Measurements from ENCODE around the gene GOLIM4. TPM values are rescaled to one million over a fixed set of nuclear protein-coding genes. Genes with fewer than 3 reads are reported as not detected.
A peak's percentile ranks its signal among the peaks of the same experiment; 100 is the strongest.

Gene GOLIM4
- total and polyA plus RNA-seq, 2 of the 13 experiments (the other 11 are each of a cell fraction or from before 2014, with no cell fraction given), result 10.9 to 47.7 TPM

- peak overlapping the region; percentile 64 for H3K9ac ChIP-seq (ENCODE audit: insufficient read depth, low read depth, low read length)
- peaks cover 35% of the 10 kb centered on the region for H3K79me2 ChIP-seq (ENCODE audit: insufficient read depth, low read length)
- in situ Hi-C loops (cut with HindIII; ENCODE audit: extremely low pct_ligation_motif_present, low pct_unique_long_range_greater_than_20kb) (no loop called here), intact Hi-C loops (cut with micrococcal nuclease; ENCODE audit: unreplicated experiment) (loop anchor here (1.0 to 10.0 kb wide), 3 partner anchors 22 to 361 kb away; partner anchors contain the start of genes PDCD10 and SERPINI1)
- TSS peak; percentile 60 for BruUV-seq (replicated peaks)
- no peaks in the 10 kb centered on the region for H3K9me3 ChIP-seq (ENCODE audit: low read length)
- POLR2A ChIA-PET, result interaction anchor here (0.7 to 3.5 kb wide), 3 partner anchors 9 to 23 kb away, joined by 3 to 17 read pairs (median 3); no protein-coding TSS in a partner anchor
- ATAC-seq, result peak; percentile 61
- peak overlapping the region; percentile 74 for H3K27ac ChIP-seq (ENCODE audit: extremely low read length, insufficient read depth, low read length)
- peak overlapping the region; percentile 97 for H3K4me2 ChIP-seq (ENCODE audit: low read depth, low read length)
- H3K36me3 ChIP-seq (replicated peaks in 1 of 2; ENCODE audit: control insufficient read depth in 1 of 2, insufficient read depth in 2 of 2, low read length in 2 of 2), result no peaks in the 10 kb centered on the region
- no peak for FAIRE-seq
- no peaks in the 10 kb centered on the region; the same call in 1 of the 2 replicates for H4K20me1 ChIP-seq (ENCODE audit: insufficient read depth, low read length)
- H3K4me1 ChIP-seq (ENCODE audit: insufficient read depth, low read length), result peaks cover 36% of the 10 kb centered on the region
- H3K4me3 ChIP-seq (replicated peaks in 1 of 3; ENCODE audit: insufficient read depth in 1 of 3, low read depth in 2 of 3, low read length in 3 of 3), result peak overlapping the region; percentile 55 to 77 (median 77)
- CTCF ChIA-PET (ENCODE audit: low intra/inter-chr PET ratio, low total read pairs), result interaction anchor here (1.5 kb wide), 1 partner anchor 49 kb away, joined by 7 read pairs; no protein-coding TSS in a partner anchor
- peak; percentile 87 for DNase-seq (ENCODE audit: low spot score)
- H3K27me3 ChIP-seq (ENCODE audit: control insufficient read depth in 1 of 2, insufficient read depth in 2 of 2, low read length in 2 of 2), result no peaks in the 10 kb centered on the region; a peak in 1 of 5 replicates
- peak overlapping the region; percentile 90 for H2AFZ ChIP-seq (ENCODE audit: low read length)
- WGBS (ENCODE audit: low lambda C conversion rate), result 0% methylated on average over 16 of the region's 17 CpGs
- TF ChIP-seq ZNF275 (CRISPR knock-in tag; IDR thresholded peaks at IDR 0.05; ENCODE audit: borderline replicate concordance) (peak; percentile 45; the same call in 1 of the 2 replicates), YEATS4 (CRISPR knock-in tag; IDR thresholded peaks at IDR 0.05; ENCODE audit: borderline replicate concordance) (no peak; the same call in none of the 2 replicates), MNT (IDR thresholded peaks at IDR 0.05) (peak; percentile 94), ZNF7 (CRISPR knock-in tag; IDR thresholded peaks at IDR 0.05) (0 out of 2 replicates have a peak, but pooled peaks have one; percentile 32), ZNF607 (CRISPR knock-in tag; IDR thresholded peaks at IDR 0.05; ENCODE audit: borderline replicate concordance) (peak; percentile 63; the same call in 1 of the 2 replicates), ZNF276 (CRISPR knock-in tag; IDR thresholded peaks at IDR 0.05; ENCODE audit: low read depth) (no peak), ZSCAN31 (CRISPR knock-in tag; IDR thresholded peaks at IDR 0.05; ENCODE audit: low read depth) (peak; percentile 32), ZNF224 (CRISPR knock-in tag; IDR thresholded peaks at IDR 0.05) (0 out of 2 replicates have a peak, but pooled peaks have one; percentile 54), POLR2AphosphoS5 (IDR thresholded peaks at IDR 0.05; ENCODE audit: low read depth, low read length) (peak; percentile 28; the same call in 1 of the 2 replicates), BRF2 (CRISPR knock-in tag; IDR thresholded peaks at IDR 0.05) (peak; percentile 41; the same call in 1 of the 2 replicates), RFX1 (IDR thresholded peaks at IDR 0.05) (no peak), ESRRA (CRISPR knock-in tag; IDR thresholded peaks at IDR 0.05; ENCODE audit: low read depth) (0 out of 2 replicates have a peak, but pooled peaks have one; percentile 56), NFKB2 (CRISPR knock-in tag; IDR thresholded peaks at IDR 0.05; ENCODE audit: borderline replicate concordance) (peak; percentile 1; the same call in 1 of the 2 replicates), NR1H2 (CRISPR knock-in tag; IDR thresholded peaks at IDR 0.05; ENCODE audit: borderline replicate concordance, low read depth) (0 out of 2 replicates have a peak, but pooled peaks have one; percentile 43), MLXIP (CRISPR knock-in tag; IDR thresholded peaks at IDR 0.05; ENCODE audit: borderline replicate concordance) (no peak)
These were observed 507 bp upstream of the GOLIM4 start for GRCh38 chr3:168096210-168096652.

Data from HepG2 (cell line).